ENCODE data around the gene SLC37A4. TPM values are rescaled to one million over a fixed set of nuclear protein-coding genes. Genes with fewer than 3 reads are reported as not detected.

The SLC37A4 gene
- total and polyA plus RNA-seq, 2 of the 8 experiments (the other 6 are each of a cell fraction or from before 2014, with no cell fraction given), result 35.1 to 91.9 TPM

GRCh38 chr11:118975771-118976709, 54.6 kb downstream of the SLC37A4 start:
- no peak overlapping the region for H3K56ac ChIP-seq (replicated peaks; ENCODE audit: insufficient read length, low read depth, low read length)
- H3K4me2 ChIP-seq (ENCODE audit: insufficient read depth in 1 of 2, low read depth in 2 of 2, low read length in 2 of 2), result no peak overlapping the region
- no peaks in the 10 kb centered on the region for H3K36me3 ChIP-seq (ENCODE audit: control insufficient read depth in 2 of 4, insufficient read depth in 4 of 4, low read length in 3 of 4)
- POLR2A ChIA-PET (ENCODE audit: partially characterized antibody), result interaction anchor here (0.7 to 1.1 kb wide), 2 partner anchors 33 to 42 kb away, joined by 3 to 4 read pairs; partner anchors contain the start of genes RPS25 and TRAPPC4
- H3K14ac ChIP-seq (ENCODE audit: insufficient read length), result no peak overlapping the region
- no peak overlapping the region for H2BK12ac ChIP-seq (ENCODE audit: low read depth, low read length)
- no peak overlapping the region for H3K4ac ChIP-seq (replicated peaks; ENCODE audit: insufficient read length, low read depth, low read length)
- H2BK120ac ChIP-seq (replicated peaks; ENCODE audit: low read depth, low read length), result no peak overlapping the region
- H3K4me3 ChIP-seq (ENCODE audit: extremely low read depth in 1 of 4, insufficient read depth in 2 of 4, low read depth in 3 of 4, low read length in 4 of 4), result no peak overlapping the region
- DNase-seq (ENCODE audit: low read depth in 1 of 2, low spot score in 2 of 2) (no peak), FAIRE-seq (no peak)
- H4K8ac ChIP-seq (ENCODE audit: extremely low read depth, insufficient read depth, low read length), result no peak overlapping the region
- no peak overlapping the region for H3K9ac ChIP-seq (replicated peaks in 1 of 4; ENCODE audit: extremely low read depth in 1 of 4, low read depth in 3 of 4, low read length in 3 of 4)
- H3K23ac ChIP-seq (ENCODE audit: insufficient read length), result no peak overlapping the region
- no peak overlapping the region for H4K5ac ChIP-seq (ENCODE audit: insufficient read length, low read depth, low read length)
- H2BK20ac ChIP-seq (ENCODE audit: low read length), result no peak overlapping the region
- no peak overlapping the region for H2BK15ac ChIP-seq (ENCODE audit: low read length)
- 0 out of 2 replicates have a peak overlapping the region, but pooled peaks have one; percentile 53 for H2AK5ac ChIP-seq (ENCODE audit: low read depth, low read length)
- no peak overlapping the region for H3K27ac ChIP-seq (ENCODE audit: low read depth, low read length)
- no peak overlapping the region for H2AFZ ChIP-seq (ENCODE audit: low read length)
- CTCF ChIA-PET (ENCODE audit: partially characterized antibody), result interaction anchor here (0.6 to 1.4 kb wide), 3 partner anchors 13 to 19 kb away, joined by 3 read pairs; no protein-coding TSS in a partner anchor
- no peaks in the 10 kb centered on the region for H4K20me1 ChIP-seq (replicated peaks in 1 of 2; ENCODE audit: control insufficient read depth in 1 of 2, insufficient read depth in 2 of 2, low read length in 2 of 2)
- H3K79me1 ChIP-seq (ENCODE audit: low read depth, low read length), result no peaks in the 10 kb centered on the region
- no peak overlapping the region for H3K18ac ChIP-seq (ENCODE audit: extremely low read depth, low read length)
- H3K9me3 ChIP-seq (ENCODE audit: insufficient read depth in 2 of 2, low read depth in 1 of 2, low read length in 1 of 2), result no peaks in the 10 kb centered on the region
- H3K27me3 ChIP-seq (replicated peaks in 1 of 4; ENCODE audit: control insufficient read depth in 3 of 4, extremely low read depth in 1 of 4, insufficient read depth in 3 of 4, low read length in 3 of 4), result peaks cover 0 to 5% (median 0%) of the 10 kb centered on the region in 4 experiments; a peak in 1 of 7 replicates
- H3K4me1 ChIP-seq (replicated peaks in 1 of 4; ENCODE audit: control insufficient read depth in 3 of 4, insufficient read depth in 4 of 4, low read length in 3 of 4), result peaks cover 0 to 18% (median 10%) of the 10 kb centered on the region in 4 experiments; a peak in 5 of 7 replicates
- WGBS, 2 experiments (ENCODE audit: extremely low coverage in 1 of 2, insufficient coverage in 1 of 2, insufficient read length in 1 of 2, insufficient replicate concordance in 2 of 2, low coverage in 1 of 2, low lambda C conversion rate in 2 of 2, missing lambda C conversion rate in 1 of 2), result 89% methylated on average over 15 of the region's 15 CpGs; no CpG with 5 or more reads in 1 of the 2 experiments
- no peak overlapping the region for H2BK5ac ChIP-seq (ENCODE audit: low read depth, low read length)
- no peak overlapping the region for H4K91ac ChIP-seq (replicated peaks; ENCODE audit: insufficient read length, low read length)
- H3K79me2 ChIP-seq (ENCODE audit: control insufficient read depth in 1 of 2, insufficient read depth in 2 of 2, low read length in 2 of 2), result no peaks in the 10 kb centered on the region
- no peaks in the 10 kb centered on the region; the same call in 1 of the 2 replicates for H3K23me2 ChIP-seq (ENCODE audit: low read depth, low read length)
- TF ChIP-seq SRF (IDR thresholded peaks at IDR 0.05; ENCODE audit: low read depth, low read length) (no peak), CREB1 (IDR thresholded peaks at IDR 0.05) (no peak)
